Activated B cell treated with CpG ODN at 0.5 μM for 24 hours (primary cell): Measurements from ENCODE around the gene TMEM256. TPM values are rescaled to one million over a fixed set of nuclear protein-coding genes. Genes with fewer than 3 reads are reported as not detected.

Experiments
- ATAC-seq: fragments of 200-7000 bp; cut with Tn5 transposase; one replicate; pipeline ENCODE4 v1.10.0; 2021; ENCODE audit warnings: low read depth, mild to moderate bottlenecking, moderate library complexity
- CTCF ChIA-PET: fragments of 350-600 bp; sonication (Branson Sonifier 250); formaldehyde crosslinking; loops from one replicate; lab custom pipeline; 2021; ENCODE audit warnings: antibody characterized with exemption; lab: Charles Lee
- POLR2A ChIA-PET: fragments of 350-600 bp; sonication (Branson Sonifier 250); formaldehyde crosslinking; loops from one replicate; lab custom pipeline; 2021; ENCODE audit warnings: antibody characterized with exemption; lab: Charles Lee
- DNase-seq: peaks from one replicate; pipeline ENCODE4 v3.0.0; 2022
- H3K27ac Mint-ChIP-seq: one replicate; pipeline ENCODE4 v1.8.0; 2020; ENCODE audit warnings: mixed read lengths
- H3K27me3 Mint-ChIP-seq: one replicate; pipeline ENCODE4 v1.8.0; 2021; ENCODE audit warnings: mixed read lengths
- H3K36me3 Mint-ChIP-seq: one replicate; pipeline ENCODE4 v1.8.0; 2021; ENCODE audit warnings: low read depth, mixed read lengths
- H3K4me1 Mint-ChIP-seq: one replicate; pipeline ENCODE4 v1.8.0; 2021; ENCODE audit warnings: mixed read lengths
- H3K4me3 Mint-ChIP-seq: one replicate; pipeline ENCODE4 v1.8.0; 2020; ENCODE audit warnings: mild to moderate bottlenecking, mixed read lengths
- H3K9me3 Mint-ChIP-seq: one replicate; pipeline ENCODE4 v1.8.0; 2020; ENCODE audit warnings: mixed read lengths
- CTCF ChIP-seq: fragments of 200-600 bp; IDR thresholded peaks from one replicate; pipeline ENCODE4 v1.8.0; 2022; ENCODE audit warnings: antibody characterized with exemption, mild to moderate bottlenecking
- intact Hi-C: fragments of 100-400 bp; cut with micrococcal nuclease; formaldehyde crosslinking; loops from one replicate; pipeline ENCODE4 v1.15.1; 2024
- total RNA-seq: library from RNA; stranded (reverse); gene quantifications from 2 replicates; pipeline ENCODE4 v1.2.3, GENCODE V29; 2022

Gene TMEM256
- total RNA-seq, 1 donor from 2014 or later: 98.2 TPM

GRCh38 chr17:7426203-7426863 is 22.4 kb upstream of the TMEM256 start:
- TF ChIP-seq CTCF: no peak
- ATAC-seq (no peak), DNase-seq (no peak)
- peaks cover 5% of the 10 kb centered on the region for H3K27me3 Mint-ChIP-seq
- no peaks in the 10 kb centered on the region for H3K9me3 Mint-ChIP-seq
- intact Hi-C loops: no loop called here
- POLR2A ChIA-PET: no interaction called here
- no peak overlapping the region for H3K4me3 Mint-ChIP-seq
- no peaks in the 10 kb centered on the region for H3K4me1 Mint-ChIP-seq
- H3K36me3 Mint-ChIP-seq: no peaks in the 10 kb centered on the region
- H3K27ac Mint-ChIP-seq: no peak overlapping the region
- CTCF ChIA-PET: no interaction called here

GRCh38 chr17:7425756-7426155 is 21.9 kb upstream of the TMEM256 start:
- no peak overlapping the region for H3K27ac Mint-ChIP-seq
- CTCF ChIA-PET: no interaction called here
- no peaks in the 10 kb centered on the region for H3K4me1 Mint-ChIP-seq
- no peak for TF ChIP-seq CTCF
- no peaks in the 10 kb centered on the region for H3K9me3 Mint-ChIP-seq
- ATAC-seq (no peak), DNase-seq (no peak)
- H3K27me3 Mint-ChIP-seq: peaks cover 5% of the 10 kb centered on the region
- H3K4me3 Mint-ChIP-seq: no peak overlapping the region
- no peaks in the 10 kb centered on the region for H3K36me3 Mint-ChIP-seq
- intact Hi-C loops: no loop called here
- POLR2A ChIA-PET: interaction anchor here (1.2 kb wide), 1 partner anchor 22 kb away, joined by 3 read pairs; the partner anchor contains the start of gene TMEM256

- ATAC-seq (no peak), DNase-seq (no peak)
- Mint-ChIP-seq H3K4me3 (no peak within 1 kb of the TSS), H3K27me3 (peaks cover 5% of the 10 kb centered on the region), H3K4me1 (no peaks in the 10 kb centered on the region), H3K9me3 (no peaks in the 10 kb centered on the region), H3K36me3 (no peaks in the 10 kb centered on the region), H3K27ac (no peak within 1 kb of the TSS)
- ChIA-PET CTCF (no interaction called here), POLR2A (interaction anchor here (1.2 kb wide), 1 partner anchor 21 kb away, joined by 3 read pairs; the partner anchor contains the start of gene TMEM256)
- TF ChIP-seq CTCF: no peak
- intact Hi-C loops: no loop called here
These were observed 21.4 kb upstream of the TMEM256 start, which contains the start of gene SPEM2 for GRCh38 chr17:7425316-7425715. TSS of gene SPEM2 (plus strand) at chr17:7425616. CDS start at chr17:7425689, 73 bp downstream.

GRCh38 chr17:7423679-7424078 is 19.8 kb upstream of the TMEM256 start:
- H3K27ac Mint-ChIP-seq: no peak overlapping the region
- ChIA-PET CTCF (interaction anchor here (1.8 kb wide), 1 partner anchor 13 kb away, joined by 6 read pairs; no protein-coding TSS in a partner anchor), POLR2A (interaction anchor here (0.5 to 1.4 kb wide), 3 partner anchors 17 to 262 kb away, joined by 3 to 5 read pairs (median 3); no protein-coding TSS in a partner anchor)
- H3K4me1 Mint-ChIP-seq: no peaks in the 10 kb centered on the region
- intact Hi-C loops: no loop called here
- no peak for TF ChIP-seq CTCF
- H3K27me3 Mint-ChIP-seq: peaks cover 9% of the 10 kb centered on the region
- no peaks in the 10 kb centered on the region for H3K9me3 Mint-ChIP-seq
- ATAC-seq (no peak), DNase-seq (no peak)
- H3K36me3 Mint-ChIP-seq: no peaks in the 10 kb centered on the region
- H3K4me3 Mint-ChIP-seq: no peak overlapping the region

GRCh38 chr17:7421186-7421585 is 17.3 kb upstream of the TMEM256 start:
- no peaks in the 10 kb centered on the region for H3K36me3 Mint-ChIP-seq
- H3K27me3 Mint-ChIP-seq: peaks cover 7% of the 10 kb centered on the region
- no peaks in the 10 kb centered on the region for H3K9me3 Mint-ChIP-seq
- H3K4me1 Mint-ChIP-seq: no peaks in the 10 kb centered on the region
- ChIA-PET POLR2A (interaction anchor here (0.9 kb wide), 1 partner anchor 17 kb away, joined by 4 read pairs; the partner anchor contains the start of gene TMEM256), CTCF (no interaction called here)
- TF ChIP-seq CTCF: no peak
- no peak overlapping the region for H3K4me3 Mint-ChIP-seq
- intact Hi-C loops: no loop called here
- no peak for DNase-seq
- no peak for ATAC-seq
- no peak overlapping the region for H3K27ac Mint-ChIP-seq
